GM19023 (cell line): ENCODE results near the gene FBN2.

Source experiments
- ATAC-seq: cut with Tn5 transposase; IDR thresholded peaks from one replicate; pipeline ENCODE4 v1.9.1; 2021; ENCODE audit warnings: mild to moderate bottlenecking, moderate library complexity; ENCODE audit not compliant: unreplicated experiment

The FBN2 gene

DNA sequence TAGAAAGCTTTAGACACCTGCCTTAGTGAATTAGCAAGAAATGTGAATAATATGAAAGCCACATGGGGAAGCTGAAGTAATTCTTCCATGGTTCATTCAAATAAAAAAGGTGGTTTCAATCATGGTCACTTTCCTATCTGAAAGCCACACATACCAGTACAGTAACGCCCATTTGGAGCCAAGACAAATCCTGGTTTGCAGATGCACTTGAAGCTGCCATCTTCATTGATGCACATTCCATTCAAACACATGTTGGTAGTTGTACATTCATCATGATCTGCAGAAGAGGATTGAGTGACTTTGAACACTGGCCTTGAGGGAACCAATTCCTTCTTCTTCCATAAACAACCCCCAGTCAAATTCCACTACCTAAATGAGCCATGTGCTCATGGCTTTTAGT lies 161.5 kb downstream of the FBN2 start:
- no peak for ATAC-seq

DNA sequence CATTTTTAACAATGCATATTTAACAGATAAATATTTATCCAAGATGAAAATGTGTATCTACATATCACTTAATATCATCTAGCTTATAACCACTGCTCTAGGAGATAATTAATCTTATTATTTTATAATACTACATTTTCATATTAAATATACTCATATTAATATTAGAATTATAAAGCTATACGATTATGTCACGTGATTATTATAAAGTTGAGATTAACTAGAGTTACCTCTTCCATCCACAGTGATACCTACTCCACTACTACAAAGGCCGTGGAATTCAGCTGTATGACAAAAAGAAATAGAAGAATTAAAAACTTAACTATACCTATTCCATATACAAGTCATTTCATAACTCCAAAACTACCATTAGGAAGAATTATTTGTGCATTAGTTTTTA lies 171.9 kb downstream of the FBN2 start:
- ATAC-seq: no peak

DNA sequence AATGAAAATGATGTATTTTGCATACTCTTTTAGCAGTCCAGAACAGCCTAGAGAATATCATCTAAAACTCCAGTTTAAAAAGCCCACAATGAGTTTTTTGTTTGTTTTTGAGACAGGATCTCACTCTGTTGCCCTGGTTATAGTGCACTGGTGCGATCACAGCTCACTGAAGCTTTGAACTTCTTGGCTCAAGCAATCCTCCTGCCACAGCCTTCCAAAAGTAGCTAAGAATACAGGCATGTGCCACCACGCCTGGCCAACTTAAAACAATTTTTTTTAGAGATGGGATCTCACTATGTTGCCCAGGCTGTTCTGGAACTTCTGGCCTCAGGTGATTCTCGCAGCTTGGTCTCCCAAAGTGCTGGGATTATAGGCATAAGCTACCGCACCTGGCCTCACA lies 175.7 kb downstream of the FBN2 start:
- ATAC-seq: no peak

DNA sequence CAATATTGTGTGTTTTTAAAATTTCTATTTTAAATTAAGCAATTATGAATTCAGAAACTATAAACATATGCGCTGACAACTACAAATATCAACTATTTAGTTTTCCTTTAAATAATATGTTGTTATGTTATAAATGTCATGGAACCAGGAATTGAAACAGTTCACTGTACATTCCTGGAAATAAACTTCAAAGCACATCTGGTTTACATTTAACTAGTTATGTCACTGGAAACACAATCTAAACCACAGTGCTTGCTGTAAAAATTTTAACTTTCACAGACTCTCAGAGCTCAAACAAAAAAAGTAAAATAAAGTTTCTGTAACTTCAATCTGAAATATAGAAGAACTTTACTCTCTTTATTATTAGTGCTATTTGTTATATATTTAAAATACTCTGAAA lies 179.2 kb downstream of the FBN2 start:
- ATAC-seq: no peak

DNA sequence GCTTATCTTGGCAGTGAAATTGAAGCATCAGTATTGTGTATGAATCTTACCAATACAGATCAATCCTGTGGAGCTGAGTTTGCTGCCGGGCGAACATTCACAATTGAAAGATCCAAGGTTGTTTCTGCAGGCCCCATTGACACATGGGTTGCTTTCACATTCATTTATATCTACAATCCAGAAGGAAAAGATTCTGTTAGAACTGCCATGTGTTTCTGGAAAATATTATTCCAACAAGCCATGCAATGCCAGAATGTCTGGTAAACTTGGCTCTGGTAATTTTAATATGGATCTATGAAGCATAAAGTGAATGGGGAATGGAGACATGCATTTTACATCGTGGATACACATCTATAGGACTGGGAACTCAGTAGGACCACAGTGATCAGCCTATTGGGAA lies 180.8 kb downstream of the FBN2 start:
- no peak for ATAC-seq

DNA sequence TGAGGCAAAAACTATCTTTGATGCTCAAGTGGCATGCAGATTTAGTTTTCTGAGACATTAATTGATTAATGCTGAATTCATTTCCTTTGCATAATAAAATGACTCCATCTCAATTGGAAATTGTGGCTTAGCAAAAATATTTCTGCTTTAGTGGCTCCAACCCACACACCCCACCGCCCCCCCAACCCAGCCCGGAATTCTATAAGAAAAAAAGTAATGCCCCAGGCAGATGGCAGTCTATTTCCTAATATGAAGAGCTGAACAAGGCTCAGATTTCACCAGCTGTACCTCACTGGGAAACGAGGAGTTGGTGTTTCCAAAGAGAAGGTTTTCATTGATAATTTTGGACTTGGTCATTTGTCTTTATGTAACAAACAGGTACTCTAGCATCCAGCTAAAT lies 182.1 kb downstream of the FBN2 start:
- ATAC-seq: no peak

DNA sequence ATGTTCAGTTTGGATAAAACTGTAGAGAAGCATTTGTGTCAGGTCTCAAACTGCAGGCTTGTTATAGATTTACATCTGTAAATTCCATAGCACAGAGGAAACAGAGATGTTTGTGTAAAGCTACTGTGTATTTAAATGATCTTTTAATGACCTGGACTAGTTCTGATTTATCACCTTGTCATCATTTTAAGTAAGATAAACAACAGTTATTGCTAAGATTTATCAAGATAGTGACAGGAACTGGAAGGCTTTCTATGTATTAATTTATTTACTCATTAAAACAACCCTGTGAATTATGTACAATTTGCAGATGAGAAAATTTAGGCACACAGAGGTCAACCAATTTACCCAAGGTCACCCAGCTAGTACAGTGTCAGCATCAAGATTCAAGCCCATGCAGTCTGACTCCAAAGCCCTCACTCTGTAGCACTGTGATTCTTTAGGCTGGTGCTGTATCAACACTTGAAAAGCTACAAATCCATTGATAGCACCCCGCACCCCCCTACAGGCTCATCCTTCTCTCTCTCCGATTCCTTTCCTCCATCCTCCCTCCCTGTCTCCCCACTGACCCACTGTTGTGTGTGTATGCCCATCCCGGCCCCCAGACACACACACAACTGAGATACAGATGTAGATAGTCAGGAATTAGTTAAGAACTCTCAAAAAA lies 184.5 kb downstream of the FBN2 start:
- no peak for ATAC-seq

DNA sequence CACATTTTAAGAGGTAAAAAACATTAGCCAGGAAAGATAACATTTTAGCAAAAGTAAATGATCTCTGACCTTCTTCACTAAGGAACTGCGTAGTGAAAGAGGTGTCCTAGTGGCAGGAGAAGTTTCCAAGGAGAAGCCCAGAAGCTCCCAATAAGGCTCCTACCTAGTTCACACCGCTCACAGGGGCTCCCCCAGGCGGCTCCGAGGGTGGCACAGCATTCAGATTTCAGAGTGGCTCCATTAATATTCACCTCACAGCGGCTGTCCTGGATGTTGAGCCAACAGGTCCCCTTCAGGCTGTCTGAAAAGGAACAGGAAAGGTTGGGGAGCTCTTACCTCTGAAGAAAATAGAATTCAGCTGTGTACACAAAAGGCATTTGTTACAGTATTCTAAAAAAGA lies 187.3 kb downstream of the FBN2 start:
- no peak for ATAC-seq

DNA sequence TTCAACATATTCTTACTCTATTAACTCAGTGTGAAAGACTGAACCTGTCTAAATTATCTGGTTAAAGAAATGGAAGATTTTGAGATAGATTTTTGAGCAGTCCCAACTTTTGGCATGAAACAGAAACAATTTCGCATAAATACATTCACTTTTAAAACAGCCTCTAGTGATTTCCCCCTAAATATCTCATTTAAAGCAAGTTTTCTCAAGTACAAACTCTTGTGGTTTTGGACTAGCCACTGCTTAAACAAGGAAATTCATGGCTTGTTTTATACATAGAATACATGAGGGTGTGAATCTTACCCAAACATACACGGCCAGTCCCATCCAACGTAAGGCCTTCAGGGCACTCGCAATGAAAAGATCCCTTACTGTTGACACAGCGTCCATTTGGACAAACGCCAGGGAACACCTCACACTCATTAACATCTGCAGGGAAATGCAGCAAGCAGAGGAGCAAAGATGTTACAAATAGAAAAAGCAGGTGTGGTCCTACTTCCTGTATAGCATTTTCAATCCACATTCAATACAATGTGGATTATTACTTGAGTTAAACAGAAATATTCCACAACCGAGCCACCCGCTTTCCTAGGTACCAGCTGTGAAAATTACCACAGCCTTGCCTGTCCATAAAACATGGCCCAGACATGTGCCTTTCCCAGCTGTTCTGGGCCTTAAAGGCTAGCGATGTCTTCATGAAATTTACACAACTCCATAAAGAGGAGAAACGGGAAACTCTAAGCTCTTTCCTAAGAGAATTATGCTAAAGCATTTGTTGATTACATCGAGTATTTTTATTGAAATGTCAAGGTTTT lies 188.8 kb downstream of the FBN2 start:
- no peak for ATAC-seq

DNA sequence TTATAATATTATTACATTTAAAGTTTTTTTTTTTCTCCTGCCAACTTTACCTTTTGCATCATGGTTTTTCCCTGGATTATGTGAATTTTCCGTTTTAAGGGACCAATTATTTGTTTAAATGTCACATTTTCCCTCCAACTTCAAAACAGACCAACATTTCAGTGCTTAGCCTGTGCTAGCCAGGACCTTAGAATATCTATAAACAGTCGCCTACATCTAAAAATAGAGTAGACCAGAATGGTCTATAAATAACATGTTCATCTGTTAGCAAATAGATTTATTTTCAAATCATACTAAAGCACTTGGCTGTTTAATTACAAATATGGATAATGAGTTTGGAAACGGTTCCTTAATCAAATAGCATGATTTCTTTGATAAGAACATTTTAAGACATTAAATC lies 192.0 kb downstream of the FBN2 start:
- no peak for ATAC-seq

DNA sequence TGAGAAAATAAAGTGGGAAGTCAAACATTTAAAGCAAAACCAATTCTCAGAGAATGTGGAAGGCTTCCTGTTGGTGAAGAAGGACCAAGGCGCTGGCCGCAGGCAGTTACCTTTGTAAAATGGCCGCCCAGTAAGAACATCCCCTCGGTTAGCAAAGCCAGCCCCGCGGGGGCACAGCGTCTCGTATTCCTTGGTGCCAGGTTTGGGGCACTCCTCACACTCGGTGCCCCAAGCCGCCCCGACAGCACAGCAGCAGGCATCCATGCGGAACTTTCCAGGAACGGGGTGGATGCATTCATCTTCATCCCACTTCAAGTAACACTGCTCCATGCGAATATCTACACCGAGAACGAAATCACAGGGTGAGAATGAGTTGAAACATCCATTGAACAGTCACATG lies 192.8 kb downstream of the FBN2 start:
- ATAC-seq: no peak

DNA sequence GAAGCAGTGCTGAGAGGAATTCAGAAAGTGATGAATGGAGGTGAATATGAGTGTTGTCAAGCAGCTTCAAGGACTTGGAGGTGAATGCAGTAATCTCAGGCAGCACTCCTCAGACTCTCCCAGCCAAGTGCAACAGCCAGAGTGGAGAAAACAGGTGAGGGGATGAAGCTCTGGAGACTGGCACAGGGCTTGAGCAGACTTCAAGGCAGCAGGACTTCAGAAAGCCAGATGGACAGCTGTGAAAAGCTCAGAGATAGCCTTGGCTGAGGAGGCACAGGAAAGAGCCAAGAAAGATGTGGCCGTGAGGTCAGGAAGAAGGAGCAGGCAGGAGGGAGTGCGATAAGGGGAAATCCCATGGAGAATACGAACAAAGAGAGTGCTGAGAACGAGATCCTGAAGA lies 194.9 kb downstream of the FBN2 start:
- ATAC-seq: no peak

DNA sequence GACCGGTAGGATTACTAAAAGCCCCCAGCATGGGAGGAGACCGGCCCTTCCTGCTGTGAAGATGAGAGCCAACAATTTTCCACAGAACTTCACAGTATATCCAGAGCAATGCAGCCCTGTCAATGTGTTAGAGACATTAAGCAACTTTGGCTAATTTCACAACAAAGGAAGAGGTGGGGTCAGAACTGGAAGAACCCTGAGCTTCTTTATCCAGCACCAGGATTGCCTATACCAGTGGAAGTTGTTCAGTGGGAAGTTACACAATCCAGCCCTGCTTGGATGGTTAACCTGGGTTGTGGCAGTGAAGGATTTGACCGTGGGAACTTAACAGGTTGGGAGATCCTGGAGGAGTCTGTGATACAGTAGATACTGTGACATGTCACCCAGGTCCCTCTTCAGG lies 197.0 kb downstream of the FBN2 start:
- ATAC-seq: no peak

DNA sequence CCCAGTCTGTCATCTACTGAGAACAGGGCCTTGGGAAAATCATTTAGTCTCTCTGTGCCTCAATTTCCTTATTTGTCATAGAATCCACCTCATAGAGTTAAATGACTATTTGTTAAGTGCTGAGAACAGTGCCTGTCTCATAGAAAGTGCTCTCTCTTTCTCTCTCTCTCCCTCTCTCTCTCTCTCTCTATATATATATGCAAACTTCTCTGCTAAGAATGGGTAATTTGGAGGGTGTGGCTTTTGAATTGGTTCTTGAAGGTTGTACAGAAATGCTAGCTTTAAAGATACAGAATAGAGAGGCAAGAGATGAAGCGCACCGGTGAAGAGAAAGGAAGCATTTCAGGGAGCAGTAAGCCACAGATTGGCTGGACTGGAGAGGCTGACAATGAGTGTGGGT lies 197.4 kb downstream of the FBN2 start:
- no peak for ATAC-seq

DNA sequence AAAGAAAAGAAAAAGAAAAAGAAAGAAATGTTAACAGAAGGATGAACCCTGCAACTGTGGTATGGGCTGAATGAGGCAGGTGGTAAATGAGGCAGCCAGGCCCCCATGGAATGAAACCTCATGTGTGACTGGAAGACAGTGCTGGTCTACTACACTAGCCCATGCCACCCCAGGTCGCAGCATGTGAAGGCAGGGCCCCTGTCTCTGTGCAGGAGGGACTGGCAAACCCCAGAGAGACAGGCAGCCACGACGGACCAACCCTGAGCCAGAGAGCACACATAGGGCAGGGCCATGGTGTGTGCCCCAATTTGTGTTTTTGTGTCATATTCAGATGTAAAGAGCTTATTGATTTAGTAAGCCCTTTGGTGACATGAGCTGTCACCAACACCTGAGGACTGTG lies 198.5 kb downstream of the FBN2 start:
- ATAC-seq: no peak

DNA sequence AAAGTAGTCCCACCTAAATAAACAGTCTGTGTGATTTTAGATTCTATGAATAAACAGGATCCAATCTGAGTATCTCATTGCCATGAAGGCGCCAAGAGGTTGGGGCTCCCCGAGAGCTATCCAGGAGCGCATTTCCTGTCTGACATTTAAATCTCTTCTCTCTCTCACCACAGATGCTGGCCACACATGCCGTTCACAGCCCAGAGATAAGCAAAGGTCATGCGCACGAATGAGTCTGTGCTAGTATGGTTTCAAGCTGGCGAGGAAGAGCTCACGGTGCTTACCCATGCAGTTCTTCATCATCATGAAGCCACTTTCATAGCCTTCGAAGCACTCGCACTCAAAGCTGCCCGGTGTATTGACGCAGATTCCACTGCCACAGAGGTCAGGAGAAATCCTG lies 199.4 kb downstream of the FBN2 start:
- ATAC-seq: no peak

DNA sequence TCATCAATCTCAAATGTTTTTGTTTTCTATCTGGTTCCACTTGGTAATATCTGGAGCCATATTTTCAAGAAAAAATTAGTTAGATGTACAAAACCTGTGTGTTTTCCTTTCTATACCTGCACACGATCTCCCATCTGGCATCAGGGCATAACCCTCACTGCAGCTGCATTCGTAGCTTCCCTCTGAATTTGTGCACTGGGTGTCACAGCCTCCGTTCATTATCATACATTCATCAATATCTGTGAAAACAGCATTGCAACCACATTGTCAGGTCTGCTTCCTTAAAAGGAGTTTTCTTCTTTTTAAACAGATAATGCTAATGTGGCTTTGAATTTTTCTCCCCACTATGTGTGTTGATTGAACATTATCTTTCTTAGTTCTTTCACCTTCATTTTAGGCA lies 202.7 kb downstream of the FBN2 start:
- no peak for ATAC-seq

DNA sequence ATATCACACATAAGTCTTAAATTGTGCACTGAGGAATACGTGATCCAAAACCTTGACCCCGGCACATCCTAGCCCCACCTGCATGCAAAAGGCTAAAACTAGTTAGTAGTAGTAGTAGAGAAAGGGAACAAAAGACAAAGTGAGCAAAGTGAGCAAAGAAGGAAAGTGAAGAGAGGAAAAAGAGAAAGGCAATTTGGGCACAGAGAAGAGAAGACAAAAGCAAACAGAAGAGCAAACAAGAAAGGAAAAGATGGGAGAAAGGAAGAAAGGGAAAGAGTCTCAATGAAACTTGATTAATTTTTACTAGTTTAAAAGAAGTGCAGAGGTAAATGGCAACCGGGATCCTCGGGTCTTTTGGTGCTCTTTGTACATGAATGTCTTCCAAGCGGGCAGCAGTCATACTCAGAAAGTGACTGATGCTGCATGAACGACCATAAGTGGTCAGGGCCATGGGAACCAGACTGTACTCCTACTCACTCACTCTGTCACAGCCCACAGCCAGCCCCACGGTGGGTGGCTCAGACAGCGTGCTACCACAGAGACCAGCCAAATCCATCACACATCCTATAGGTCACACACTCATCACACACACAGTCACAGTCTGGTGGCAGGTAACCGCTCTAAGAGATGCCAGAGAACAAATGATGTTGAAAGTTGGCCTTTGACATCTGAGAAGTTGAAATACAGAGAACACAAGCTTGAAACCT lies 203.9 kb downstream of the FBN2 start:
- ATAC-seq: no peak

DNA sequence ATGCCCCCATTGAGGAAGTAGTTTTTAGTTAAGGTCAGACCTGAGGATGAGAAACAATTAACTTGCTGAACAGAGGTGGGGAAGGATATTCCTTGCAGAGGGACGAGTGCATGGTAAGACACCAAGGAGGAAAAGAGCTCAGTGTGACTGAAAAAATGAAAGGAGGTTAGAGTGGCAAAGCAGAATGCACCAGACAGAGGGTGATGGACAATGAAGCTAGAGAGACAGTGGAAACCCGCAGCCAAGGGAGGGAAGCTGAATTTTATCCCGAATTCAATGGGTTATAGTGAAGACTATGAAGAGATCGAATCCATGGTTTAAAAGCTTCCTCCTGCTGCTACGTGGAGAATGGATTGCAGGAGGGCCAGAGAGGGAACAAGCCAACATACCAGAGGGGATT lies 206.8 kb downstream of the FBN2 start:
- no peak for ATAC-seq

DNA sequence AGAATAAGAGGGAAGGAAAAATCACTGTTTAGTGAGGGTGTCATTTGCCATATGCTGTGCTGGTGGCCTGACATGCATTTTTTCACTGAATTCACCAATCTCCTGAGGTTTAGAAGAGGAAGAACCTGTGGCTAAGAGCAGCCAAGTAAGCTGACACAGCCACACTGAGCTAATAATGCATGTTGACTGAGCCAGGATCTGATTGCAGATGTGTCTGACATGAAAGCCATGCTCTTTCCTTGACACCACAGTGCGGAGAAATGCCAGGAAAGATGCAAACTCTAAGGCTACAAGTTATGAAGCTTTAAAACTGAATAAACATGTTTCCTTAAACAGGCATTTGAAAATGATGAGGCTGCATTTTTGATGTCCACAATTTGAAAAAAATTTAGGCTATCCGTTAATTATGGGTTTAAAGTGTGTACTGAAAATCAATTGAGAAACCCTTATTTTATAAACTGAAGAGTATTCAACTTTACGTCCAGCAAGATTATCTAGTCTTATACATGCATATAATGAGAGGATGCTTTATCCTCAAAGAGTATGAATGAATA lies 208.6 kb downstream of the FBN2 start:
- no peak for ATAC-seq

DNA sequence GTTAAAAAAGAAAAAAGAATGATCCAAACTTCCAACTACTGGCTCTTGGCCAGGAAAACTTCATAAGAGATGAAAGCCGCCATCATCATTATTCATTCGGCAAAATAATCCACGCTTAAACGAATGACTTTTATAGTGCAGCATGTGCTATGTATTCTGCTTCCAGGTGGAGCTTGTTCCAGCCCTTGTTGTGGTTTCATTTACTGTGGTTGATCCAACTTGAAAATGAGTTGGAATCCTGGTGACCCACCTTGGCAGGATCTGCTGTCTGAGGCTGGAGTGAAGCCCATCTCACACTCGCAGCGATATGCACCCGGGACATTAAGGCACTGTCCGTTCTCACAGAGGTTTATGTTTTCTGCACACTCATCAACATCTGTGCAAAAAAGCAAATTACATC lies 209.6 kb downstream of the FBN2 start:
- ATAC-seq: no peak

DNA sequence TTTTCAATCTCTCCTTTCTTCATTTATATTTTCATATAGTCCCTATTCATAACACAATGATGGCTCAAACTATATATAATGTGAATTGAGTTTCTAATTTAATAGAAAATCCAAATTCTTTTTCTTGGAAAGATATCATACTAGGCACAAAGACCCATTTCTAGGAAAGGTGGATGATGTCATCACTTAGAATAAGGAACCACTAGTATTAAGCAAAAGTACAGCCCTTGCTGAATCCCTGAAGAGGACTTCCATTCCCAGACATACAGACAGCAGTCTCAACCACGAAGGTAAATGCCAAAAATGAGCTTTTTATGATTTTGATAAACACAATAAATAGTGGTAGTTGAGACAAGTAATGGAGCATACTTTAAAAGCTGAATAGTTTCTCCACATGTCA lies 210.0 kb downstream of the FBN2 start:
- ATAC-seq: no peak
